NCI-H510A (cell line): ENCODE results near the gene FAP.

Experiments used
- DNase-seq: peaks from one replicate; lab custom pipeline; 2025; lab: John Stamatoyannopoulos, UW

Gene FAP

DNA sequence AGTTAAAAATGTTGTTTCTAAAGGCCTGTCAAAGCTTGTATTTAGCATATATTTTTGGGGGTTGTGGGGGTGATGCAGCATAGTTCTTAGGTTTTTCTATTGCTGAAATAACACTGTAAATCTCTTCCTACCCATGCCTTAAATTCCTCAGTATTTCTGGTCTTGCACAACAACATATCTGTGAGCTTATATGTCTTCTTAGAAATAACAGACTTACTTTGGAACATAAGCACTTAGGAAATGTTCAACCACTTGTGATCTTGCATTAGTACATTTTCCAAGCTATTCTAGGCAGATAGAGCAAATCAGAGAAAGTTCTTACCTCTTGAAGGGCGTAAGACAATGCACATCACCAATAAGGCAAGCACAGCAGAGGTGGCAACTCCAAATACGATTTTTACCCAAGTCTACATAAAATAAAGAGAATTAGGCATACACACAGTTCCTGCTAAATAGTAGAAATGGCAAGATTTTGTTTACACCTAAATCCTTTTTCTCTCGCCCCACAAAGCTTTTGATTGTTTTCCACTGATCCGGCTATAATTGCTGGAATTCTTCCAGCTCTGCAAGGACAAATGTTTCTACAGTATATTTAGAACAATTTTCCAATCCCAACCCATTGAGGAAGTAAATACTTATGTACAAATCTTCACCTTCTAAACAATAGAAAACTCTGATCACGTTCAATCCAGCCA, 512 bp downstream of the FAP start:
- DNase-seq = no peak

GRCh38 chr2:162241571-162241970, 1.7 kb downstream of the FAP start:
- DNase-seq = no peak

- DNase-seq = no peak
Observed at GRCh38 chr2:162234620-162235462, 8.4 kb downstream of the FAP start.

DNA sequence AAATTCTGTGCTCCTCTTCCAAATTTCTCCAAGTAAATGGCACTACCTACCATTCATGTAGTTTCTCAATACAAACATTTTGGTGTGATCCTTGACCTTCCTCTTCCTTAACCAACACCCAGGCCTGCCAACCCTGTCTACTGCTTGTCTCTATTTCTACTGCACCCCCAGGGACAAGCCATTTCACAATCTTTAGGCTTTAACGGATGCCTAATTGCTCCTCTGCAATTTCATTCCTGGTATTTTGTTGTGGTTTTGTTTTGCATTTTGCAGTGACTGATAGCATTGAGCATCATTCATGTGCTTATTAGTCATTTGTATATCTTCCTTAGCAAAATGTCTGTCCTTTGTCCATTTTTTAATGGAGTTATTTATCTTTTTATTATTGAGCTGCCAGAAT, 10.0 kb downstream of the FAP start:
- no peak for DNase-seq

- DNase-seq = no peak
Observed at GRCh38 chr2:162232671-162233070, 10.6 kb downstream of the FAP start.

DNA sequence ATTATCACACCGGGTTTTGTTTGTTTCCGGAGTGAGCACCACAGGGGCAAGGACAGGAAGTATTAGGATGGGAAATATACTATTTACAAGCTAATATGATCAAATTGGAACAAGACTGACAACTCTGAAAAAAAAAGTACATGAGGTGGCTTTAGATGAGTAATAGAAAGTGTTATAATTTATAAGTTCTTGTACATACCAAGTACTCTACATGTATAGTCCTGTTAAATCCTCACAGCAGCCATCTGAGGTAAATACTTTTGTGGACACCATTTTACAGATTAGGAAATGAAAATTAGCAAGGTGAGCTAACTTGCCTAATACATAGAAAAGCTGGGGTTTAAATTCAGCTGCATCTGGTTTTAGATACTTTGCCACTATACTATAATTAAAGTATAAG, 11.2 kb downstream of the FAP start:
- no peak for DNase-seq

GRCh38 chr2:162230761-162231160, 12.5 kb downstream of the FAP start:
- DNase-seq = no peak

- DNase-seq = no peak
Observed at GRCh38 chr2:162226836-162227235, 16.4 kb downstream of the FAP start.

DNA sequence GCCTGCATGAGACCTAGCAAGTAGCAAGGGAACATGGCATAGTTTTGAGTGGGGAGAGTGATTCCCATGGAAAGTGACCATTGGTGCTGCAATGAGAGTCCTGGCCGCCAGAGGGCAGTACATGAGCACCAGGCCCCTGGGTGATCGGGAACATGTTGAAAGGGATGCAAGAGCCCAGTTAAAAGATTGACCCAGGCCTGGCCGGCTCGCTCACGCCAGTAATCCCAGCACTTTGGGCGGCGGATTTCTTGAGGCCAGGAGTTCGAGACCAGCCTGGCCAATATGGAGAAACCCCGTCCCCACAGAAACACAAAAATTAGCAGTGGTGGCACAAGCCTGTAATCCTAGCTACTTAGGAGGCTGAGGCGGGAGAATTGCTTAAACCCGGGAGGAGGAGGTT, 22.2 kb downstream of the FAP start:
- DNase-seq = no peak

- DNase-seq = no peak
Observed at GRCh38 chr2:162220368-162220767, 22.9 kb downstream of the FAP start.

DNA sequence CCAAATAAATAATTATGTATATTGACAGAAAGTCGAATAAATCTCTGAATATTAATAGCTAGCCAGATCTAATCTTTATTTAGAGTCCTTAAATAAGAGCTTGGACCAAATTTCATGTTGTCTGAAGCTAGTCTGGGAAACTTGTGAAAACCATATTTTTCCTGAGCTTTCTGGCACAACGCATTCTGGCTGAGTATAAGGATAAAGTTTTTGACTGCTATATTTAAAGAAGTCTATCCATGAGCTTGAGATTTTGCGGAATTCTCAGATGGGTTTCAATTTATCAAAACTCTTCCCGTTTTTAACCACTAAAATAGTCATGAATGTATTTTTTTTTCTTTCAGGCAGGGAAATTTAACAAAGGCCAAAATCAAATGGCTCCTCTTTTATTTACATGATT, 23.8 kb downstream of the FAP start:
- no peak for DNase-seq

DNA sequence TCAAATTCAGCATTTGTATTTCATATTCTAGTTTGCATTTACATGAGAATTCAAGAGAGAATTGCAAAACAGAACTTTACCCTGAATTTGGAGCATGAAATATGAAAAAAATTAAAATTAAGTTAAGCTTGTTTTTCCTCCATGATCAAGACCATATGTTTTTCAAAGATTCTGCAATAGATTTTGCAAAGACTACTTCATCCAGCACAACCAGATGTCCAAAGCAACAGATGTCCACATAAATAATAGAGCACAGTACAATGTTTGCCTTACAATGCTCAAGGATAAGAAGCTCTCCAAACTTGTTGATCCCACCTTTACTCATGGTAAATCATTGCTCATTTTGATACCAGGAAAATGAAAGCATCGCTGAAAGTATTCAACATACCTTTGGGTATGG, 25.6 kb downstream of the FAP start:
- no peak for DNase-seq

- no peak for DNase-seq
Observed at GRCh38 chr2:162215162-162215561, 28.1 kb downstream of the FAP start.

- no peak for DNase-seq
Observed at GRCh38 chr2:162212366-162212765, 30.9 kb downstream of the FAP start.

DNA sequence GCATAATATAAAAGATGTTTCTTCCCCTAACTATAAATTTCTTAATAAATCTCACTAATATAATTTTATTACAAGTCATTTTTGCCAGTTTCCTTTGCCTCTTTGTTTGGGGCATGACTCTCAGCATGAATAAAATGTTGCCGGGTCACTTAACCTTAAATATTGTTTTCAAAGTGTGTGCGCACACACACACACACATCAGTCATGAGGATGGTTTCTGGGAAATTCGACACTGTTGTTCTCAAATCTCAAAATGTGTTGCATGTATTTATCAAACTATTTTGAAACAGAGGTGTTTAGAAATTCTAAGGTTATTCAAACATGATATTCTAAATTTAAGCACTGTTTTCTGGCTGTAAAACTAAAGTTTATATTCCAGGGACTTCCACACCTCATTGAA, 31.5 kb downstream of the FAP start:
- no peak for DNase-seq

- no peak for DNase-seq
Observed at GRCh38 chr2:162210385-162210784, 32.9 kb downstream of the FAP start.

- no peak for DNase-seq
Observed at GRCh38 chr2:162202203-162202602, 41.0 kb downstream of the FAP start.

- no peak for DNase-seq
Observed at GRCh38 chr2:162200636-162201035, 42.6 kb downstream of the FAP start.

- DNase-seq = no peak
Observed at GRCh38 chr2:162199913-162200312, 43.3 kb downstream of the FAP start.

DNA sequence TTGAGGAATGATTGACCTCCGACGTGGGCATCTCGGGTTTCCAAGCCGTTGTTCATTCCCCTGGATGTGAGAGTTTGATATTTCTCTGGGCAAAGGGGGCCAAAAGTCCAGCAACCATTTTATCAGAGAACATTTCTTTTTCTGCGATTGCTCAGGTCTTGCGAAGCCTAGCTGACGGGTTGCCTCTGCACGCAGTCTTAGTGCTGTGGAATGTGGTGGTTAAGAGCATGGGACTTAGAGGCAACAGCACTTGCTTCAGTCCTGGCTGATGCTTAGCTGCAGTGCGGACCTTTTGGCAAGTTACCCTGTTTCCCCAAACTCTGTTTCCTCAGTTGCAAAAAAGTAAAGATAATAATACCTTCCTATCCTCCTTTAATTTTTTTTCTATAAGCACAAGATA, 45.0 kb downstream of the FAP start:
- DNase-seq = no peak

- DNase-seq = no peak
Observed at GRCh38 chr2:162197069-162197825, 46.0 kb downstream of the FAP start.

- no peak for DNase-seq
Observed at GRCh38 chr2:162196638-162197037, 46.6 kb downstream of the FAP start.

- DNase-seq = no peak
Observed at GRCh38 chr2:162188451-162188850, 54.8 kb downstream of the FAP start.
